HepG2 (cell line): ENCODE measurements around the gene ADRA1B. TPM values are rescaled to one million over a fixed set of nuclear protein-coding genes. Genes with fewer than 3 reads are reported as not detected.

ENCODE experiments used
- ATAC-seq: fragments of 200-7000 bp; cut with Tn5 transposase; 3 replicates; pipeline ENCODE4 v1.9.1; 2020; ENCODE audit warnings: mild to moderate bottlenecking, moderate library complexity
- BruUV-seq: library from RNA; stranded (reverse); fragments of 400-500 nt; replicated peaks from 2 replicates; lab custom pipeline; 2021; lab: Mats Ljungman, UMichigan
- CTCF ChIA-PET: fragments of 300-600 bp; formaldehyde crosslinking; extraction: SDS; loops from one replicate; lab custom pipeline; 2021; ENCODE audit warnings: low total read pairs, inconsistent platforms, low intra/inter-chr PET ratio; lab: Yijun Ruan, JAX
- POLR2A ChIA-PET: fragments of 350-600 bp; sonication (Branson Sonifier 250); formaldehyde crosslinking; loops from one replicate; lab custom pipeline; 2020; ENCODE audit warnings: antibody characterized with exemption, inconsistent platforms; lab: Yijun Ruan, JAX
- DNase-seq: peaks from one replicate; pipeline ENCODE4 v3.0.0-alpha.2; 2015; ENCODE audit warnings: low spot score
- FAIRE-seq: peaks from 3 replicates; lab custom pipeline; 2011; peaks lifted over from hg19 to GRCh38; lab: Jason Lieb, UNC
- H2AFZ ChIP-seq: one replicate; pipeline ENCODE4 v1.6.1; 2011; ENCODE audit warnings: low read length, inconsistent platforms
- H3K27ac ChIP-seq: fragments of 300-600 bp; 3 replicates; pipeline ENCODE4 v1.8.0; 2011; ENCODE audit warnings: mixed run types, mild to moderate bottlenecking, mixed read lengths, low read length, inconsistent platforms; ENCODE audit not compliant: insufficient read depth; ENCODE audit errors: extremely low read length
- H3K27me3 ChIP-seq, 2 experiments: fragments of 200-600 bp in 1 of 2; 2 replicates in 1 of 2; 3 replicates in 1 of 2; pipeline versions ENCODE4 v1.6.0 to v1.8.0; 2011; ENCODE audit warnings: low read length in 2 of 2, mild to moderate bottlenecking in 2 of 2, moderate library complexity in 2 of 2, inconsistent platforms in 1 of 2; ENCODE audit not compliant: insufficient read depth in 2 of 2, control insufficient read depth in 1 of 2
- H3K36me3 ChIP-seq, 2 experiments: fragments of 200-600 bp in 1 of 2; replicated peaks in 1 of 2; 2 replicates in 1 of 2; 3 replicates in 1 of 2; pipeline versions ENCODE4 v1.5.1 to v1.8.0; 2011; ENCODE audit warnings: low read length in 2 of 2, inconsistent platforms in 1 of 2; ENCODE audit not compliant: insufficient read depth in 2 of 2, control insufficient read depth in 1 of 2
- H3K4me1 ChIP-seq: 2 replicates; pipeline ENCODE4 v1.5.1; 2012; ENCODE audit warnings: low read length, inconsistent platforms; ENCODE audit not compliant: insufficient read depth
- H3K4me2 ChIP-seq: 2 replicates; pipeline ENCODE4 v1.6.0; 2011; ENCODE audit warnings: low read depth, low read length, inconsistent platforms
- H3K4me3 ChIP-seq, 3 experiments: fragments of 200-600 bp in 1 of 3; sonication (generic), shearing (Covaris generic) in 1 of 3; replicated peaks in 1 of 3; 2 replicates each; pipeline ENCODE4 v1.5.1; 2011 to 2016; ENCODE audit warnings: low read length in 3 of 3, inconsistent platforms in 2 of 3, low read depth in 2 of 3, mild to moderate bottlenecking in 2 of 3, control low read depth in 1 of 3, mixed read lengths in 1 of 3; ENCODE audit not compliant: insufficient read depth in 1 of 3
- H3K79me2 ChIP-seq: one replicate; pipeline ENCODE4 v1.6.1; 2011; ENCODE audit warnings: low read length, inconsistent platforms; ENCODE audit not compliant: insufficient read depth
- H3K9ac ChIP-seq: 2 replicates; pipeline ENCODE4 v1.6.0; 2011; ENCODE audit warnings: mild to moderate bottlenecking, low read depth, low read length, inconsistent platforms; ENCODE audit not compliant: insufficient read depth
- H3K9me3 ChIP-seq: 2 replicates; pipeline ENCODE4 v1.5.1; 2012; ENCODE audit warnings: mild to moderate bottlenecking, low read length
- H4K20me1 ChIP-seq: 2 replicates; pipeline ENCODE4 v1.6.0; 2011; ENCODE audit warnings: inconsistent platforms, mild to moderate bottlenecking, low read length, moderate library complexity; ENCODE audit not compliant: insufficient read depth
- ARID4A ChIP-seq: sonication (generic); formaldehyde crosslinking; IDR thresholded peaks from 2 replicates; pipeline ENCODE4 v1.5.0; 2020; ENCODE audit warnings: mild to moderate bottlenecking, missing genetic modification reagents, borderline replicate concordance
- DMAP1 ChIP-seq: IDR thresholded peaks from 2 replicates; pipeline ENCODE4 v1.6.1; 2016
- ERF ChIP-seq: IDR thresholded peaks from 2 replicates; pipeline ENCODE4 v1.6.1; 2018; ENCODE audit warnings: missing biosample characterization, missing genetic modification reagents
- FLYWCH1 ChIP-seq: sonication (generic); formaldehyde crosslinking; IDR thresholded peaks from 2 replicates; pipeline ENCODE4 v1.8.1; 2023; ENCODE audit warnings: mild to moderate bottlenecking, missing genetic modification reagents
- HNF4G ChIP-seq, 2 experiments: sonication (generic) in 1 of 2; formaldehyde crosslinking in 1 of 2; IDR thresholded peaks; 2 replicates each; pipeline versions ENCODE4 v1.4.0 to v1.6.1; 2011 to 2020; ENCODE audit warnings: borderline replicate concordance in 2 of 2, low read depth in 2 of 2, mild to moderate bottlenecking in 2 of 2, low read length in 1 of 2, missing genetic modification reagents in 1 of 2, moderate library complexity in 1 of 2
- HNRNPL ChIP-seq: fragments of 200-400 bp; formaldehyde crosslinking; IDR thresholded peaks from 2 replicates; pipeline ENCODE4 v1.6.1; 2017; ENCODE audit warnings: mild to moderate bottlenecking, low read depth, low read length
- JUND ChIP-seq: sonication (generic); formaldehyde crosslinking; IDR thresholded peaks from 2 replicates; pipeline ENCODE4 v1.8.0; 2022; ENCODE audit warnings: mild to moderate bottlenecking, missing genetic modification reagents
- MEF2D ChIP-seq: sonication (generic); formaldehyde crosslinking; IDR thresholded peaks from 2 replicates; pipeline ENCODE4 v1.5.1; 2020; ENCODE audit warnings: mild to moderate bottlenecking, missing genetic modification reagents
- MTF2 ChIP-seq: sonication (generic); formaldehyde crosslinking; IDR thresholded peaks from 2 replicates; pipeline ENCODE4 v1.5.0; 2020; ENCODE audit warnings: missing genetic modification reagents, borderline replicate concordance
- NRL ChIP-seq: sonication (generic); formaldehyde crosslinking; IDR thresholded peaks from 2 replicates; pipeline ENCODE4 v1.5.0; 2020; ENCODE audit warnings: missing genetic modification reagents, mild to moderate bottlenecking, moderate library complexity, borderline replicate concordance
- RAD21 ChIP-seq: fragments of 450-650 bp; formaldehyde crosslinking; IDR thresholded peaks from 2 replicates; pipeline ENCODE4 v1.5.0; 2020; ENCODE audit warnings: mild to moderate bottlenecking
- YY1 ChIP-seq: IDR thresholded peaks from 2 replicates; pipeline ENCODE4 v1.6.1; 2011; ENCODE audit warnings: low read length, low read depth, moderate library complexity, mild to moderate bottlenecking; ENCODE audit not compliant: insufficient read depth, insufficient replicate concordance
- ZFP82 ChIP-seq: sonication (generic); formaldehyde crosslinking; IDR thresholded peaks from 2 replicates; pipeline ENCODE4 v1.5.1; 2020; ENCODE audit warnings: mild to moderate bottlenecking, missing genetic modification reagents, borderline replicate concordance
- ZFY ChIP-seq: sonication (generic); formaldehyde crosslinking; IDR thresholded peaks from 2 replicates; pipeline ENCODE4 v1.4.0; 2020; ENCODE audit warnings: missing genetic modification reagents
- ZNF207 ChIP-seq: fragments of 450-650 bp; IDR thresholded peaks from 2 replicates; pipeline ENCODE4 v1.6.1; 2016; ENCODE audit warnings: antibody characterized with exemption, borderline replicate concordance
- ZNF552 ChIP-seq: sonication (generic); formaldehyde crosslinking; IDR thresholded peaks from 2 replicates; pipeline ENCODE4 v1.9.0; 2022; ENCODE audit warnings: missing genetic modification reagents, mild to moderate bottlenecking, borderline replicate concordance
- ZNF577 ChIP-seq: sonication (generic); formaldehyde crosslinking; IDR thresholded peaks from 2 replicates; pipeline ENCODE4 v1.4.0; 2020; ENCODE audit warnings: mild to moderate bottlenecking, low read depth, missing genetic modification reagents, borderline replicate concordance
- ZNF605 ChIP-seq: sonication (generic); formaldehyde crosslinking; IDR thresholded peaks from 2 replicates; pipeline ENCODE4 v1.8.0; 2022; ENCODE audit warnings: mild to moderate bottlenecking, missing genetic modification reagents
- WGBS: methylation state at CpG from one replicate; pipeline ENCODE4 v1.1.6; 2017; ENCODE audit warnings: low lambda C conversion rate; 5-methylcytosine and 5-hydroxymethylcytosine counted together
- in situ Hi-C: cut with HindIII; loops from 2 replicates; pipeline ENCODE4 v1.10.0; 2017; ENCODE audit warnings: low pct_unique_long_range_greater_than_20kb; ENCODE audit not compliant: extremely low pct_ligation_motif_present
- intact Hi-C: fragments of 100-400 bp; cut with micrococcal nuclease; formaldehyde crosslinking; loops from one replicate; pipeline ENCODE4 v1.10.0; 2022; ENCODE audit not compliant: unreplicated experiment
- polyA plus RNA-seq, 8 experiments: library from polyadenylated mRNA; depleted of rRNA in 3 of 8; stranded (reverse) in 7 of 8; unstranded in 1 of 8; fragments of >200 nt; fragmentation: Illumina TruSeq in 4 of 8; extraction: Trizol in 4 of 8; gene quantifications; 2 replicates each; pipeline versions ENCODE4 v1.2.1 to v1.2.3, GENCODE V29; 2011 to 2016; ENCODE audit warnings: low read depth in 4 of 8, missing spikeins in 1 of 8, mixed read lengths in 1 of 8; ENCODE audit not compliant: insufficient read depth in 1 of 8
- total RNA-seq, 5 experiments: library from RNA; depleted of rRNA; stranded (reverse); fragments of >200 nt; fragmentation: Illumina TruSeq; extraction: Trizol; gene quantifications; 2 replicates each; pipeline ENCODE4 v1.2.3, GENCODE V29; 2016; ENCODE audit warnings: low read depth in 1 of 5

The ADRA1B gene
- total and polyA plus RNA-seq, 2 of the 13 experiments (the other 11 are each of a cell fraction or from before 2014, with no cell fraction given) = not detected

- no peak for TF ChIP-seq HNF4G (IDR thresholded peaks at IDR 0.05; ENCODE audit: borderline replicate concordance, low read depth, low read length)
- no peak for TF ChIP-seq HNF4G (CRISPR knock-in tag; IDR thresholded peaks at IDR 0.05; ENCODE audit: borderline replicate concordance, low read depth)
- TF ChIP-seq DMAP1 (CRISPR knock-in tag) = no peak
- no peak for TF ChIP-seq ZFP82
- TF ChIP-seq ZNF605 = no peak
- no peak for TF ChIP-seq MEF2D (CRISPR knock-in tag)
- TF ChIP-seq ZNF577 (CRISPR knock-in tag) = no peak
- TF ChIP-seq ERF (CRISPR knock-in tag) = no peak
- TF ChIP-seq ZNF552 (CRISPR knock-in tag) = no peak
These were observed 37.3 kb downstream of the ADRA1B start (continued) for GRCh38 chr5:159953609-159954008.

GRCh38 chr5:159955056-159955624, 38.9 kb downstream of the ADRA1B start:
- in situ Hi-C loops = no loop called here
- ATAC-seq = no peak

More at GRCh38 chr5:159955056-159955624, 38.9 kb downstream of the ADRA1B start:
- H3K36me3 ChIP-seq = no peaks in the 10 kb centered on the region
- no TSS peak for BruUV-seq
- no peaks in the 10 kb centered on the region for H3K9me3 ChIP-seq
- no peak overlapping the region for H3K4me2 ChIP-seq
- H4K20me1 ChIP-seq = no peaks in the 10 kb centered on the region
- no peak overlapping the region for H3K4me3 ChIP-seq
- intact Hi-C loops = no loop called here
- TF ChIP-seq FLYWCH1 (CRISPR knock-in tag) (no peak), YY1 (no peak), HNRNPL (no peak), ARID4A (no peak), ZNF207 (no peak), MTF2 (CRISPR knock-in tag) (no peak), JUND (CRISPR knock-in tag) (no peak), ZFY (CRISPR knock-in tag) (no peak), RAD21 (no peak), NRL (CRISPR knock-in tag) (no peak)
- H3K27ac ChIP-seq = no peak overlapping the region
- FAIRE-seq (no peak), DNase-seq (no peak)
- H2AFZ ChIP-seq = no peak overlapping the region
- WGBS = 1% methylated on average over 6 of the region's 6 CpGs
- no peaks in the 10 kb centered on the region for H3K4me1 ChIP-seq
- H3K79me2 ChIP-seq = no peaks in the 10 kb centered on the region
- no peak overlapping the region for H3K9ac ChIP-seq
- peaks cover 1 to 4% of the 10 kb centered on the region in 2 experiments; a peak in 2 of 5 replicates for H3K27me3 ChIP-seq
- CTCF ChIA-PET = no interaction called here
- POLR2A ChIA-PET = no interaction called here
